ENCODE measurements around the gene TAMM41.
"Not testable (repeated sequence)": the region's sequence is repeated elsewhere in the genome, so short reads cannot be mapped to it uniquely, and the experiment has no call there.

The TAMM41 gene

GRCh38 chr3:11768604-11769003, 78.1 kb downstream of the TAMM41 start:
- no peak overlapping the region for H3K4me3 Mint-ChIP-seq
- H3K27ac Mint-ChIP-seq: no peak overlapping the region
- TF ChIP-seq CTCF (IDR thresholded peaks at IDR 0.05): no peak
- no peaks in the 10 kb centered on the region for H3K36me3 Mint-ChIP-seq (ENCODE audit: low read depth)
- H3K4me1 Mint-ChIP-seq: peaks cover 27% of the 10 kb centered on the region
- no peaks in the 10 kb centered on the region for H3K9me3 Mint-ChIP-seq
- no peaks in the 10 kb centered on the region for H3K27me3 Mint-ChIP-seq (ENCODE audit: low read depth, poor library complexity)
- no peak for DNase-seq

GRCh38 chr3:11764931-11765363, 81.7 kb downstream of the TAMM41 start:
- Mint-ChIP-seq H3K27me3 (ENCODE audit: low read depth, poor library complexity) (peaks cover 6% of the 10 kb centered on the region), H3K36me3 (ENCODE audit: low read depth) (no peaks in the 10 kb centered on the region), H3K4me1 (peaks cover 13% of the 10 kb centered on the region), H3K4me3 (no peak overlapping the region), H3K27ac (no peak overlapping the region), H3K9me3 (no peaks in the 10 kb centered on the region)
- no peak for DNase-seq
- TF ChIP-seq CTCF (IDR thresholded peaks at IDR 0.05): no peak

DNA sequence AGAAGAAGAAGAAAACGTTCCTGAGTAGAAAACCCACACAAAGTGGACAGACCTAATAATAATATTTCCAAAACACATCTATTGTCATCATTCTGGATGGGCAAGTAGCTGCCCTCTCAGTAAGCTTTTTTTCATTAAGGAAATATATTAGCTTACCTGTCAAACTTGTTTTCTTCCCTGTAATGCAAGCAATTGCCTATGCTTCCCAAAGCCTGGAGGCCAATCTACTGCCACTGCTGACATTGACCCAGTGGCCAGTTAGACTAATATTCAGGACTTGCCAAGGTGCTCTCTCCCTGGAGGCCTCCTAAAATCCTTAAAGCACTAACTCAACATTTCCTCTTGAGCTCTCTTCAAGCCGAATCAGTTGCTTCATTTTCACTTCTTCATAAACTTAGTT, 86.7 kb downstream of the TAMM41 start:
- Mint-ChIP-seq H3K4me3 (no peak overlapping the region), H3K9me3 (no peaks in the 10 kb centered on the region), H3K36me3 (ENCODE audit: low read depth) (no peaks in the 10 kb centered on the region), H3K4me1 (peaks cover 27% of the 10 kb centered on the region), H3K27me3 (ENCODE audit: low read depth, poor library complexity) (peaks cover 13% of the 10 kb centered on the region), H3K27ac (no peak overlapping the region)
- TF ChIP-seq CTCF (IDR thresholded peaks at IDR 0.05): no peak
- DNase-seq: no peak

- no peak overlapping the region for H3K4me3 Mint-ChIP-seq
- no peaks in the 10 kb centered on the region for H3K9me3 Mint-ChIP-seq
- DNase-seq: no peak
- peaks cover 31% of the 10 kb centered on the region for H3K4me1 Mint-ChIP-seq
- H3K36me3 Mint-ChIP-seq (ENCODE audit: low read depth): no peaks in the 10 kb centered on the region
- H3K27ac Mint-ChIP-seq: no peak overlapping the region
- H3K27me3 Mint-ChIP-seq (ENCODE audit: low read depth, poor library complexity): peaks cover 23% of the 10 kb centered on the region
- no peak for TF ChIP-seq CTCF (IDR thresholded peaks at IDR 0.05)
Observed at GRCh38 chr3:11757929-11758328, 88.8 kb downstream of the TAMM41 start.

GRCh38 chr3:11757441-11757875, 89.2 kb downstream of the TAMM41 start:
- Mint-ChIP-seq H3K27ac (no peak overlapping the region), H3K4me3 (no peak overlapping the region), H3K27me3 (ENCODE audit: low read depth, poor library complexity) (peaks cover 23% of the 10 kb centered on the region), H3K4me1 (peaks cover 31% of the 10 kb centered on the region), H3K36me3 (ENCODE audit: low read depth) (no peaks in the 10 kb centered on the region), H3K9me3 (no peaks in the 10 kb centered on the region)
- TF ChIP-seq CTCF (IDR thresholded peaks at IDR 0.05): no peak
- no peak for DNase-seq

GRCh38 chr3:11755276-11755675, 91.4 kb downstream of the TAMM41 start:
- Mint-ChIP-seq H3K36me3 (ENCODE audit: low read depth) (no peaks in the 10 kb centered on the region), H3K27ac (no peak overlapping the region), H3K4me1 (peaks cover 31% of the 10 kb centered on the region), H3K4me3 (no peak overlapping the region), H3K9me3 (no peaks in the 10 kb centered on the region), H3K27me3 (ENCODE audit: low read depth, poor library complexity) (peaks cover 25% of the 10 kb centered on the region)
- no peak for TF ChIP-seq CTCF (IDR thresholded peaks at IDR 0.05)
- DNase-seq: no peak

DNA sequence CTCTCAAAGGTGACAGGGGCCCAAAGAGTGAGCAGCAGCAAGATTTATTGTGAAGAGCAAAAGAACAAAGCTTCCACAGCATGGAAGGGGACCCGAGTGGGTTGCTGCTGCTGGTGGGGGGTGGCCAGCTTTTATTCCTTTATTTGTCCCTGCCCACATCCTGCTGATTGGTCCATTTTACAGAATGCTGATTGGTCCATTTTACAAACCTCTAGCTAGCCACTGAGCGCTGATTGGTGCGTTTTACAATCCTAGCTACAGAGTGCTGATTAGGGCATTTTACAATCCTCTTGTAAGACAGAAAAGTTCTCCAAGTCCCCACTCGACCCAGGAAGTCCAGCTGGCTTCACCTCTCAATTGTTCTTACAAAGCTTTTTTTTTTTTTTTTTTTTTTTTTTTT, 94.4 kb downstream of the TAMM41 start:
- H3K4me1 Mint-ChIP-seq: peaks cover 20% of the 10 kb centered on the region
- H3K36me3 Mint-ChIP-seq (ENCODE audit: low read depth); H3K27ac Mint-ChIP-seq; H3K4me3 Mint-ChIP-seq; H3K9me3 Mint-ChIP-seq; DNase-seq: not testable (repeated sequence)
- H3K27me3 Mint-ChIP-seq (ENCODE audit: low read depth, poor library complexity): peaks cover 22% of the 10 kb centered on the region

DNA sequence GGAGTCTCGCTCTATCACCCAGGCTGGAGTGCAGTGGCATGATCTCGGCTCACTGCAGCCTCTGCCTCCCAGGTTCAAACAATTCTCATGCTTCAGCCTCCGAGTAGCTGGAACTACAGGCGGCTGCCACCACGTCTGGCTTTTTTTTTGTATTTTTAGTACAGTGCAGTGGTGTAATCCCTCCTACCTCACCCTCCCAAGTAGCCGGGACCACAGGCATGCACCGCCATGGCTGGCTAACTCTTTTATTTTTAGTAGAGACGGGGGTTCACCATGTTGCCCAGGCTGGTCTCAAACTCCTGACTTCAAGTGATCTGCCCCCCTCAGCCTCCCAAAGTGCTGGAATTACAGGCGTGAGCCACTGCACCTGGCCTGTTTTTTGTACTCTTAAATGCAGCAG, 98.4 kb downstream of the TAMM41 start:
- not testable (repeated sequence) for H3K9me3 Mint-ChIP-seq; H3K4me3 Mint-ChIP-seq; H3K4me1 Mint-ChIP-seq; DNase-seq; H3K27ac Mint-ChIP-seq; H3K27me3 Mint-ChIP-seq (ENCODE audit: low read depth, poor library complexity); H3K36me3 Mint-ChIP-seq (ENCODE audit: low read depth)

All from nephron progenitor cell (in vitro differentiated cells).